ENCODE data around the gene FBXL3. TPM values are rescaled to one million over a fixed set of nuclear protein-coding genes. Genes with fewer than 3 reads are reported as not detected.
"Not testable (repeated sequence)": the region's sequence is repeated elsewhere in the genome, so short reads cannot be mapped to it uniquely, and the experiment has no call there.

FBXL3 gene
- total RNA-seq, 1 donor from 2014 or later = 59.4 TPM

DNA sequence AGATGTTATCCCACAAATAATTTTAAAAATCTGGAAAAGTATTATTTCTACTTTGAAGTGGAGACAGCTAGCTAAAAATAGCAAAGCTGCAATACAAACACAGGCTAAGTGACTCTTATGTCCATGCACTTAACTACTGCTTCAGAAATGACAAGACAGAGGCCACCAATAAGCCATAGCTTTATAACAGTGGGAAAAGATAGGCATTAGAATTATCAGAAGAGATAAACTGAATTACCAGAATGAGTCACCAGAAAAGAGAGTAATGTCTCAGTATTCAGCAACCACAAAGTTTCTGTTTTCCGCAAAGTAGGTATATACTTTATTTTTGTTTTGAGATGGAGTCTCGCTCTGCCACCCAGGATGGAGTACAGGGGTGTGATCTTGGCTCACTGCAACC, 17.9 kb downstream of the FBXL3 start:
- no peak overlapping the region for H3K4me3 ChIP-seq
- DNase-seq (ENCODE audit: extremely low spot score in 2 of 2) = no peak
- H3K9me3 ChIP-seq = no peaks in the 10 kb centered on the region
- TF ChIP-seq POLR2AphosphoS5 (IDR thresholded peaks at IDR 0.05; ENCODE audit: insufficient read depth in 1 of 2, low read depth in 1 of 2) (no peak), POLR2A (IDR thresholded peaks at IDR 0.05) (no peak), CTCF (IDR thresholded peaks at IDR 0.05) (no peak)
- no peak overlapping the region for H3K27ac ChIP-seq
- H3K27me3 ChIP-seq = no peaks in the 10 kb centered on the region
- H3K36me3 ChIP-seq = peaks cover 0 to 50% of the 10 kb centered on the region in 2 donors
- H3K4me1 ChIP-seq = peaks cover 33% of the 10 kb centered on the region
- intact Hi-C loops (cut with DNase I) = no loop called here

- H3K27ac ChIP-seq; H3K9me3 ChIP-seq; H3K4me3 ChIP-seq; H3K27me3 ChIP-seq; DNase-seq (ENCODE audit: extremely low spot score in 2 of 2); intact Hi-C loops (cut with DNase I): not testable (repeated sequence)
- Histone ChIP-seq H3K4me1 (peaks cover 36% of the 10 kb centered on the region), H3K36me3 (peaks cover 0 to 47% of the 10 kb centered on the region in 2 donors)
These were observed 18.6 kb downstream of the FBXL3 start for GRCh38 chr13:77008337-77008736.

- H3K4me3 ChIP-seq = no peak overlapping the region
- H3K27me3 ChIP-seq = no peaks in the 10 kb centered on the region
- peaks cover 0 to 21% of the 10 kb centered on the region in 2 donors for H3K36me3 ChIP-seq
- intact Hi-C loops (cut with DNase I) = no loop called here
- no peaks in the 10 kb centered on the region for H3K9me3 ChIP-seq
- no peak for DNase-seq (ENCODE audit: extremely low spot score in 2 of 2)
- H3K27ac ChIP-seq = no peak overlapping the region
- H3K4me1 ChIP-seq = peaks cover 47% of the 10 kb centered on the region
- TF ChIP-seq POLR2AphosphoS5 (IDR thresholded peaks at IDR 0.05; ENCODE audit: insufficient read depth in 1 of 2, low read depth in 1 of 2) (no peak), CTCF (IDR thresholded peaks at IDR 0.05) (peak in 1 of 3 experiments; percentile 21), POLR2A (IDR thresholded peaks at IDR 0.05) (no peak)
These were observed 24.3 kb downstream of the FBXL3 start for GRCh38 chr13:77002590-77003190.

DNA sequence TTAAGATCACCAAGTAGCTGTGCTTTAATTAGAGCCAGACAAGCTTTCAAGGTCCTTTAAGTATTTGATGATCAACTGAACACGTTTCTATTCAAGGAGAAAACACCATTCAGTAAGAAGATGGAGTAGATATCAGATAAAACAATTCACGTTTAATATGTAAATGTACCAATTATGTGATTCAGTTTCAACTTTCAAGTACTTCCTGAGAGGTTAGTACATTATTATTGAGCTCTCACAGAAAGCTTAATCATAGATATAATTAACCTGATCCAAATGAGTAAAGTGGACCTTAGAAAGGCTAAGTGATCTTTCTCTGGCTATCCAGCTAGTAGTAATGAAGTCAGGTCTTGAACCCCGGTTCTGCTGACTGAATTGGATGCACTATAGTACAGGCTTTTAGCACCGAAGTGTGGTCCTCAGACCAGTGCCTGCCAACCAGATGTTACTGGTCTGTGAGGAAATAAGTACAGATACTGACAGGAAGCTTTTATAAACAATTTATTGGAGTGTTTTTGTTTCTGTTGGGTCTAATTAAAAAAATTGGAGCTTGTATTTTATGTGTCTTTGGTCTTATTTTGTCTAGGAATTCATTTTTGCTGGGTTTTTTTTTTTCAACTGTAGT, 24.9 kb downstream of the FBXL3 start:
- TF ChIP-seq POLR2AphosphoS5 (IDR thresholded peaks at IDR 0.05; ENCODE audit: insufficient read depth in 1 of 2, low read depth in 1 of 2) (no peak), CTCF (IDR thresholded peaks at IDR 0.05) (no peak), POLR2A (IDR thresholded peaks at IDR 0.05) (no peak)
- Histone ChIP-seq H3K27me3 (no peaks in the 10 kb centered on the region), H3K9me3 (no peaks in the 10 kb centered on the region), H3K27ac (no peak overlapping the region), H3K4me1 (peaks cover 44% of the 10 kb centered on the region), H3K4me3 (no peak overlapping the region), H3K36me3 (peaks cover 0 to 25% of the 10 kb centered on the region in 2 donors)
- intact Hi-C loops (cut with DNase I) = no loop called here
- no peak for DNase-seq (ENCODE audit: extremely low spot score in 2 of 2)

DNA sequence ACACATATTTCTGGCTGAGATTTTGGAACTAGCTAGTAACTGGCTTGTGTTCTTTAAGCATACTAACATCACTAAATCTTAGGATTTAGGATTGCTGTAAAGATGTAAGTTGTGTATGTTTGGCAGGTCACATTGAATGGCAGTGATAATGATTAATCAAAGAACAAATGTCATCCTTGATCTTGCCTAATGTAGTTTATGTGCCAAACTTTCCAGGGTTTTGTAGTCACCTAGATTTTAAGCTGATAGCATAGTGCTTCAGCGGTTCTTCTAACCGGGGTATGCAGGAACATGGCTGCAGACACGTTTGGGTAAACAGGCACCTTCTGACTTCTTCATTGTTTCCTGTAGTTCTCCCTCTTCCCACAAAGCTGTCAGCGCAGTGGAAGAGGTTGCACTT, 25.4 kb downstream of the FBXL3 start:
- Histone ChIP-seq H3K9me3 (no peaks in the 10 kb centered on the region), H3K27ac (no peak overlapping the region), H3K27me3 (no peaks in the 10 kb centered on the region), H3K4me3 (no peak overlapping the region), H3K4me1 (peaks cover 41% of the 10 kb centered on the region), H3K36me3 (peaks cover 0 to 28% of the 10 kb centered on the region in 2 donors)
- DNase-seq (ENCODE audit: extremely low spot score in 2 of 2) = no peak
- intact Hi-C loops (cut with DNase I) = no loop called here
- TF ChIP-seq CTCF (IDR thresholded peaks at IDR 0.05) (no peak), POLR2AphosphoS5 (IDR thresholded peaks at IDR 0.05; ENCODE audit: insufficient read depth in 1 of 2, low read depth in 1 of 2) (no peak), POLR2A (IDR thresholded peaks at IDR 0.05) (no peak)
